ENCODE data around the gene ENGASE.

Gene ENGASE

DNA sequence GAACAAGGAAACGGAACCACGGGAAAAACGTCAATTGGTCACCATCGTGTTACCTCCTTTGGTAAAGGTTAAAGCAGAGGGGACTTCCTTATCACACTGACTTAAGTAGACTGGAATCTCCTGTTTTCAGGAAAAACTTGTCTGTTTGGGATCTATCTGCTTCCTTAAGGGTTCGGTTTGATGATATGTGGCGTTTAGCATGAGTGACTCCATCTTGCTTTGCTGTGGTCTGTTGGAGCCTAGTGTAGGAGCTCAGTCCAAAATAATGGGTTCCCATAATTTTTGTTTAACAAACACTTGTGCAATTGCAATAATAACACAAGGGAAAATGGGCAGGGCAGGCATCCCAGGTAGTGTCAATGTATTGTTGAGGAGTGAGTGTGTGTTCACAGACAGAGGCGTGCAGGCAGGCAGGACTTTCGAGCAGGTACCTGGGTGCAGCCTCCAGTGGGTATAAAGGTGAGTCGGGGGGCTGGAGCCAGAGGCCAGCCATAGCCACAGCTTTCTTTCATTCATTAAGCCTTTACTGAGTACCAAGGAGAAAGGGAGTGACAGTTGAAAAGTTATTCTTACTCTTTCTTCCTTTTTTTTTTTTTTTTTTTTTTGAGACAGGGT is 4.3 kb upstream of the ENGASE start:
- Histone ChIP-seq H3K9ac (ENCODE audit: low read length) (no peak overlapping the region), H3K4ac (ENCODE audit: low read depth, low read length) (no peak overlapping the region), H3K79me2 (ENCODE audit: control insufficient read depth, insufficient read depth, low read length, poor library complexity) (no peaks in the 10 kb centered on the region), H3K4me1 (ENCODE audit: control insufficient read depth in 1 of 2, insufficient read depth in 2 of 2, low read length in 2 of 2) (peaks cover 2 to 5% of the 10 kb centered on the region in 2 experiments), H3K27me3 (ENCODE audit: insufficient read depth, low read length) (no peaks in the 10 kb centered on the region), H3K79me1 (ENCODE audit: low read length) (peaks cover 7% of the 10 kb centered on the region), H2BK12ac (ENCODE audit: low read length) (no peak overlapping the region), H2AFZ (ENCODE audit: insufficient read depth, low read length, poor library complexity) (no peak overlapping the region), H4K12ac (ENCODE audit: low read depth, low read length) (no peak overlapping the region), H3K27ac (ENCODE audit: low read depth, low read length) (no peak overlapping the region), H4K91ac (ENCODE audit: low read depth, low read length) (no peak overlapping the region), H3K4me3 (ENCODE audit: low read depth, low read length) (no peak overlapping the region), H3K23ac (ENCODE audit: low read length) (no peak overlapping the region), H3K36me3 (ENCODE audit: control insufficient read depth in 1 of 2, insufficient read depth in 2 of 2, low read length in 2 of 2) (no peaks in the 10 kb centered on the region), H3K9me3 (ENCODE audit: insufficient read depth, low read depth, low read length) (no peaks in the 10 kb centered on the region), H2AK5ac (ENCODE audit: low read length) (no peak overlapping the region), H4K8ac (ENCODE audit: low read depth, low read length) (no peak overlapping the region), H2BK5ac (ENCODE audit: low read depth, low read length, poor library complexity) (no peak overlapping the region), H3K4me2 (ENCODE audit: low read length) (no peak overlapping the region), H2BK120ac (ENCODE audit: insufficient read depth, low read length, poor library complexity) (no peak overlapping the region), H3K14ac (ENCODE audit: low read length) (no peak overlapping the region), H3K18ac (ENCODE audit: low read length) (no peak overlapping the region)
- no peak for DNase-seq
- no CpG with 5 or more reads among the region's 9 CpGs for WGBS (ENCODE audit: extremely low coverage, insufficient coverage, insufficient read length)

DNA sequence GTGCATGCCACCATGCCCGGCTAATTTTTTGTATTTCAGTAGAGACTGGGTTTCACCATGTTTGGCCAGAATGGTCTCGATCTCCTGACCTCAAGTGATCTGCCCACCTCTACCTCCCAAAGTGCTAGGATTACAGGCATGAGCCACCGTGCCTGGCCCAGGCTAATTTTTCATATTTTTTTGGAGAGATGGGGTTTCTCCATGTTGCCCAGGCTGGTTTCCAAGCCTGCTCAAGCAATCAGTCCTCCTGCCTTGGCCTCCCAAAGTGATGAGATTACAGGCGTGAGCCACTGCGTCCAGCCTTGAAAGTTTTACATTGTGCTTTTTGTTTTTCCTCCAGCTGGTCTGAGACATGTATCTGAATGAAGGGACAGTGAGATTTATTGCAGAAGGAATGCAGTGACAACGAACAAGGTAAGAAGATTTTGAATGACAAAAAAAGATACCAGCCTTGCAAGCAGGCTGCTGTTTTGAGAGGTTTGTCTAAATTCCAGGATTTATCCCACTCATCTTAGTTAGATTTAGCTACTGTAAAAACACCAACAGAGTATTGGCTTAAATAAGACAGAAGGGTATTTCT is 3.4 kb upstream of the ENGASE start:
- no CpG with 5 or more reads among the region's 6 CpGs for WGBS (ENCODE audit: extremely low coverage, insufficient coverage, insufficient read length)
- no peaks in the 10 kb centered on the region for H3K79me2 ChIP-seq (ENCODE audit: control insufficient read depth, insufficient read depth, low read length, poor library complexity)

DNA sequence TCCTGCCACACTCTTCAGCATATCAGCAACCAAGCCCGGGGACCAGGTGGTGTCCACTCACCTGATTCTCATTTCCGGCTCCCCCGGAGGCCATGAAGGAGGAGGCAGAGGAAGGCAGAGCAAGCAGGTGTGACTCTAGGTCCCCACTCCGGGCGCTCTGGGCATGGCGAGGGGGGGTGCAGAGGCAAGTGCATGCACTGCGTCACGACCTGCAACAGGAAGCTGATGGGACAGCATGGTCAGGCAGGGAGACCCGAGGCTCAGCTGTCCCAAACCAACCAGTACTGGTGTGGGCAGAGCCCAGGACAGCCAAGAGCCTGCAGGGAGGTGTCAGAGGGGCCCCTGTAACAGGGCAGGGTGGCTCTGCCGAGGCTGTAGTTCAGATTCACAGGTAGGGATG is 2.1 kb upstream of the ENGASE start:
- Histone ChIP-seq H3K79me1 (ENCODE audit: low read length) (peaks cover 7% of the 10 kb centered on the region), H2AFZ (ENCODE audit: insufficient read depth, low read length, poor library complexity) (no peak overlapping the region), H3K9ac (ENCODE audit: low read length) (no peak overlapping the region), H3K4me2 (ENCODE audit: low read length) (no peak overlapping the region), H3K4ac (ENCODE audit: low read depth, low read length) (no peak overlapping the region), H3K4me1 (ENCODE audit: control insufficient read depth in 1 of 2, insufficient read depth in 2 of 2, low read length in 2 of 2) (peaks cover 4 to 5% of the 10 kb centered on the region in 2 experiments), H3K27me3 (ENCODE audit: insufficient read depth, low read length) (no peaks in the 10 kb centered on the region), H2BK120ac (ENCODE audit: insufficient read depth, low read length, poor library complexity) (no peak overlapping the region), H4K8ac (ENCODE audit: low read depth, low read length) (no peak overlapping the region), H3K9me3 (ENCODE audit: insufficient read depth, low read depth, low read length) (no peaks in the 10 kb centered on the region), H2BK12ac (ENCODE audit: low read length) (no peak overlapping the region), H2AK5ac (ENCODE audit: low read length) (no peak overlapping the region), H3K14ac (ENCODE audit: low read length) (no peak overlapping the region), H3K4me3 (ENCODE audit: low read depth, low read length) (no peak overlapping the region), H3K79me2 (ENCODE audit: control insufficient read depth, insufficient read depth, low read length, poor library complexity) (no peaks in the 10 kb centered on the region), H3K36me3 (ENCODE audit: control insufficient read depth in 1 of 2, insufficient read depth in 2 of 2, low read length in 2 of 2) (no peaks in the 10 kb centered on the region), H3K27ac (ENCODE audit: low read depth, low read length) (no peak overlapping the region), H4K91ac (ENCODE audit: low read depth, low read length) (no peak overlapping the region), H3K23ac (ENCODE audit: low read length) (no peak overlapping the region), H2BK5ac (ENCODE audit: low read depth, low read length, poor library complexity) (no peak overlapping the region), H4K12ac (ENCODE audit: low read depth, low read length) (no peak overlapping the region), H3K18ac (ENCODE audit: low read length) (no peak overlapping the region)
- WGBS (ENCODE audit: extremely low coverage, insufficient coverage, insufficient read length) = no CpG with 5 or more reads among the region's 10 CpGs
- DNase-seq = no peak

More for the DNA sequence above, 3.4 kb upstream of the ENGASE start:
- no peak overlapping the region for H2AFZ ChIP-seq (ENCODE audit: insufficient read depth, low read length, poor library complexity)
- no peak overlapping the region for H4K8ac ChIP-seq (ENCODE audit: low read depth, low read length)
- no peak overlapping the region for H3K4me3 ChIP-seq (ENCODE audit: low read depth, low read length)
- H3K27ac ChIP-seq (ENCODE audit: low read depth, low read length) = no peak overlapping the region
- H3K14ac ChIP-seq (ENCODE audit: low read length) = no peak overlapping the region
- no peaks in the 10 kb centered on the region for H3K36me3 ChIP-seq (ENCODE audit: control insufficient read depth in 1 of 2, insufficient read depth in 2 of 2, low read length in 2 of 2)
- H3K4ac ChIP-seq (ENCODE audit: low read depth, low read length) = no peak overlapping the region
- H2AK5ac ChIP-seq (ENCODE audit: low read length) = no peak overlapping the region
- no peaks in the 10 kb centered on the region for H3K9me3 ChIP-seq (ENCODE audit: insufficient read depth, low read depth, low read length)
- H3K79me1 ChIP-seq (ENCODE audit: low read length) = peaks cover 7% of the 10 kb centered on the region
- no peak overlapping the region for H3K18ac ChIP-seq (ENCODE audit: low read length)
- H2BK5ac ChIP-seq (ENCODE audit: low read depth, low read length, poor library complexity) = no peak overlapping the region
- no peak overlapping the region for H4K91ac ChIP-seq (ENCODE audit: low read depth, low read length)
- H4K12ac ChIP-seq (ENCODE audit: low read depth, low read length) = no peak overlapping the region
- no peak overlapping the region for H3K9ac ChIP-seq (ENCODE audit: low read length)
- H3K23ac ChIP-seq (ENCODE audit: low read length) = no peak overlapping the region
- no peak overlapping the region for H3K4me2 ChIP-seq (ENCODE audit: low read length)
- H3K4me1 ChIP-seq (ENCODE audit: control insufficient read depth in 1 of 2, insufficient read depth in 2 of 2, low read length in 2 of 2) = peaks cover 4 to 5% of the 10 kb centered on the region in 2 experiments
- no peak overlapping the region for H2BK120ac ChIP-seq (ENCODE audit: insufficient read depth, low read length, poor library complexity)
- DNase-seq = no peak
- H3K27me3 ChIP-seq (ENCODE audit: insufficient read depth, low read length) = no peaks in the 10 kb centered on the region
- H2BK12ac ChIP-seq (ENCODE audit: low read length) = no peak overlapping the region

- H2BK120ac ChIP-seq (ENCODE audit: insufficient read depth, low read length, poor library complexity) = no peak overlapping the region
- peaks cover 4 to 5% of the 10 kb centered on the region in 2 experiments for H3K4me1 ChIP-seq (ENCODE audit: control insufficient read depth in 1 of 2, insufficient read depth in 2 of 2, low read length in 2 of 2)
- H4K8ac ChIP-seq (ENCODE audit: low read depth, low read length) = no peak overlapping the region
- DNase-seq = no peak
- H3K79me1 ChIP-seq (ENCODE audit: low read length) = peaks cover 7% of the 10 kb centered on the region
- WGBS (ENCODE audit: extremely low coverage, insufficient coverage, insufficient read length) = no CpG with 5 or more reads among the region's 8 CpGs
- no peak overlapping the region for H3K9ac ChIP-seq (ENCODE audit: low read length)
- H4K12ac ChIP-seq (ENCODE audit: low read depth, low read length) = no peak overlapping the region
- H3K4me3 ChIP-seq (ENCODE audit: low read depth, low read length) = no peak overlapping the region
- no peak overlapping the region for H3K27ac ChIP-seq (ENCODE audit: low read depth, low read length)
- no peak overlapping the region for H3K23ac ChIP-seq (ENCODE audit: low read length)
- H3K18ac ChIP-seq (ENCODE audit: low read length) = no peak overlapping the region
- H2BK12ac ChIP-seq (ENCODE audit: low read length) = no peak overlapping the region
- no peaks in the 10 kb centered on the region for H3K36me3 ChIP-seq (ENCODE audit: control insufficient read depth in 1 of 2, insufficient read depth in 2 of 2, low read length in 2 of 2)
- H2AK5ac ChIP-seq (ENCODE audit: low read length) = no peak overlapping the region
- no peak overlapping the region for H3K4me2 ChIP-seq (ENCODE audit: low read length)
- no peak overlapping the region for H4K91ac ChIP-seq (ENCODE audit: low read depth, low read length)
- no peak overlapping the region for H3K4ac ChIP-seq (ENCODE audit: low read depth, low read length)
- no peak overlapping the region for H2AFZ ChIP-seq (ENCODE audit: insufficient read depth, low read length, poor library complexity)
- no peaks in the 10 kb centered on the region for H3K9me3 ChIP-seq (ENCODE audit: insufficient read depth, low read depth, low read length)
- no peaks in the 10 kb centered on the region for H3K79me2 ChIP-seq (ENCODE audit: control insufficient read depth, insufficient read depth, low read length, poor library complexity)
- H3K27me3 ChIP-seq (ENCODE audit: insufficient read depth, low read length) = no peaks in the 10 kb centered on the region
- no peak overlapping the region for H2BK5ac ChIP-seq (ENCODE audit: low read depth, low read length, poor library complexity)
- no peak overlapping the region for H3K14ac ChIP-seq (ENCODE audit: low read length)
These were observed 1.5 kb upstream of the ENGASE start for GRCh38 chr17:79073016-79073705.
